CD4-positive, alpha-beta memory T cell (primary cell): Measurements from ENCODE around the gene SUSD4. TPM values are rescaled to one million over a fixed set of nuclear protein-coding genes. Genes with fewer than 3 reads are reported as not detected.

Experiments used
- CTCF ChIA-PET: fragments of 350-600 bp; sonication (Branson Sonifier 250); formaldehyde crosslinking; loops from one replicate; lab custom pipeline; 2021; ENCODE audit warnings: inconsistent platforms; ENCODE audit not compliant: partially characterized antibody; lab: Charles Lee
- POLR2A ChIA-PET: fragments of 350-600 bp; sonication (Branson Sonifier 250); formaldehyde crosslinking; loops from one replicate; lab custom pipeline; 2021; ENCODE audit not compliant: partially characterized antibody; lab: Charles Lee
- DNase-seq, 5 donors: peaks; one replicate each; pipeline versions ENCODE4 v3.0.0 to v3.0.0-alpha.2; 2020 to 2022; ENCODE audit warnings: mixed read lengths in 1 of 5
- H3K27ac ChIP-seq: one replicate; pipeline ENCODE4 v1.7.0; 2013; ENCODE audit warnings: low read depth, low read length
- H3K27me3 ChIP-seq: 2 replicates; pipeline ENCODE4 v1.7.0; 2013; ENCODE audit warnings: mild to moderate bottlenecking, low read length, moderate library complexity; ENCODE audit not compliant: insufficient read depth
- H3K36me3 ChIP-seq: 2 replicates; pipeline ENCODE4 v1.7.0; 2013; ENCODE audit warnings: mild to moderate bottlenecking, low read length, moderate library complexity; ENCODE audit not compliant: insufficient read depth
- H3K4me1 ChIP-seq: 2 replicates; pipeline ENCODE4 v1.7.0; 2013; ENCODE audit warnings: mild to moderate bottlenecking, low read length, moderate library complexity; ENCODE audit not compliant: insufficient read depth
- H3K4me3 ChIP-seq, 2 donors: one replicate each; pipeline ENCODE4 v1.7.0; 2013; ENCODE audit warnings: low read length in 2 of 2, mild to moderate bottlenecking in 1 of 2
- H3K9me3 ChIP-seq, 2 donors: one replicate each; pipeline ENCODE4 v1.7.0; 2013; ENCODE audit warnings: low read length in 2 of 2, control low read depth in 1 of 2; ENCODE audit not compliant: control insufficient read depth in 1 of 2
- H3K27ac Mint-ChIP-seq, 7 donors: one replicate each; pipeline ENCODE4 v1.8.0; 2020 to 2021; ENCODE audit warnings: mixed read lengths in 7 of 7, mild to moderate bottlenecking in 6 of 7, inconsistent platforms in 3 of 7, moderate library complexity in 3 of 7
- H3K27me3 Mint-ChIP-seq, 2 donors: one replicate each; pipeline ENCODE4 v1.8.0; 2020 to 2021; ENCODE audit warnings: mixed read lengths in 2 of 2
- H3K36me3 Mint-ChIP-seq, 2 donors: one replicate each; pipeline ENCODE4 v1.8.0; 2020 to 2021; ENCODE audit warnings: mixed read lengths in 2 of 2, inconsistent platforms in 1 of 2, mild to moderate bottlenecking in 1 of 2
- H3K4me1 Mint-ChIP-seq, 4 donors: one replicate each; pipeline ENCODE4 v1.8.0; 2020 to 2021; ENCODE audit warnings: mixed read lengths in 4 of 4, mild to moderate bottlenecking in 1 of 4
- H3K4me3 Mint-ChIP-seq, 8 donors: one replicate each; pipeline ENCODE4 v1.8.0; 2020 to 2021; ENCODE audit warnings: mixed read lengths in 8 of 8, mild to moderate bottlenecking in 7 of 8, moderate library complexity in 6 of 8, inconsistent platforms in 3 of 8
- H3K9me3 Mint-ChIP-seq, 8 donors: one replicate each; pipeline ENCODE4 v1.8.0; 2020 to 2021; ENCODE audit warnings: mixed read lengths in 8 of 8, mild to moderate bottlenecking in 5 of 8, inconsistent platforms in 3 of 8, moderate library complexity in 1 of 8
- intact Hi-C: fragments of 100-400 bp; cut with micrococcal nuclease; formaldehyde crosslinking; loops from one replicate; pipeline ENCODE4 v1.15.1; 2023
- polyA plus RNA-seq, 2 donors: library from polyadenylated mRNA; unstranded; fragments of 300-500 nt; fragmentation: Illumina TruSeq; gene quantifications; one replicate each; pipeline ENCODE4 v1.2.3, GENCODE V29; 2021
- total RNA-seq, 2 experiments: library from RNA; stranded (reverse); gene quantifications; one replicate each; pipeline ENCODE4 v1.2.3, GENCODE V29; 2021

The SUSD4 gene
- total and polyA plus RNA-seq, 4 experiments from 2014 or later = 2.9 to 18.5 (median 6.2) TPM

GRCh38 chr1:223312705-223313414 lies 51.1 kb downstream of the SUSD4 start:
- Histone ChIP-seq H3K9me3 (no peaks in the 10 kb centered on the region), H3K4me1 (no peaks in the 10 kb centered on the region), H3K27ac (no peak overlapping the region), H3K36me3 (no peaks in the 10 kb centered on the region), H3K4me3 (no peak overlapping the region), H3K27me3 (no peaks in the 10 kb centered on the region)
- POLR2A ChIA-PET = no interaction called here
- CTCF ChIA-PET = no interaction called here
- DNase-seq = no peak
- intact Hi-C loops = no loop called here
- Mint-ChIP-seq H3K4me3 (no peak overlapping the region), H3K27me3 (no peaks in the 10 kb centered on the region), H3K27ac (no peak overlapping the region), H3K36me3 (no peaks in the 10 kb centered on the region), H3K4me1 (peaks cover 6 to 12% (median 7%) of the 10 kb centered on the region in 4 donors), H3K9me3 (peaks cover 0 to 2% (median 0%) of the 10 kb centered on the region in 8 donors)

GRCh38 chr1:223312273-223312672 lies 51.7 kb downstream of the SUSD4 start:
- Mint-ChIP-seq H3K27me3 (no peaks in the 10 kb centered on the region), H3K27ac (no peak overlapping the region), H3K4me3 (no peak overlapping the region), H3K4me1 (peaks cover 6 to 12% (median 7%) of the 10 kb centered on the region in 4 donors), H3K36me3 (no peaks in the 10 kb centered on the region), H3K9me3 (peaks cover 0 to under 1% (median 0%) of the 10 kb centered on the region in 8 donors)
- Histone ChIP-seq H3K4me1 (no peaks in the 10 kb centered on the region), H3K9me3 (no peaks in the 10 kb centered on the region), H3K27me3 (no peaks in the 10 kb centered on the region), H3K4me3 (no peak overlapping the region), H3K36me3 (no peaks in the 10 kb centered on the region), H3K27ac (no peak overlapping the region)
- intact Hi-C loops = no loop called here
- DNase-seq = no peak
- CTCF ChIA-PET = interaction anchor here (0.8 kb wide), 1 partner anchor 12 kb away, joined by 3 read pairs; no protein-coding TSS in a partner anchor
- POLR2A ChIA-PET = no interaction called here

DNA sequence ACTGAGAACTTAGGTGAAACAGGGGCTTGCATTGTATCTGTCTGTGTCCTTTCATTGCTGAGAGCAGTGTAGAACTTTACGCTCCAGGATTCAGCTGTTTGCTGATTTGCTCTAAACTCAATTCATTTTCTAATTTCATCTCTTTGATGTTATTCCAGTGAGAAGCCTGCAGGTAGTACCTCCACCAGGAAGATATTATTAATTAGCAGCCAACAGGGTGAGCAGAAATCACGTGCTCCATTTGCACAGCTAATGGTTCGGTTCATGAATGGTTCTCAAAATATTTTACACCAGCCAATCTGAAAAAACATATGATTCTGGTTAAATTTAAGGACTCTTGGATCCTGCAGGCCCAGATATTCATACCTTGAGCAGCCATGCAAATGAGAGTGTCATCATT lies 52.1 kb downstream of the SUSD4 start:
- POLR2A ChIA-PET = no interaction called here
- H3K4me1 Mint-ChIP-seq = peaks cover 6 to 12% (median 7%) of the 10 kb centered on the region in 4 donors
- no peaks in the 10 kb centered on the region for H3K27me3 Mint-ChIP-seq

GRCh38 chr1:223308136-223308535 lies 55.8 kb downstream of the SUSD4 start:
- Mint-ChIP-seq H3K36me3 (peaks cover 0 to 3% of the 10 kb centered on the region in 2 donors), H3K4me3 (peak overlapping the region in 1 of 8 donors; percentile 26), H3K9me3 (peaks cover 0 to 19% (median 9%) of the 10 kb centered on the region in 8 donors), H3K27me3 (no peaks in the 10 kb centered on the region), H3K27ac (peak overlapping the region in 1 of 7 donors; percentile 57), H3K4me1 (peaks cover 0 to 4% (median 2%) of the 10 kb centered on the region in 4 donors)
- Histone ChIP-seq H3K9me3 (no peaks in the 10 kb centered on the region), H3K27ac (no peak overlapping the region), H3K27me3 (no peaks in the 10 kb centered on the region), H3K36me3 (no peaks in the 10 kb centered on the region), H3K4me1 (no peaks in the 10 kb centered on the region), H3K4me3 (no peak overlapping the region)
- intact Hi-C loops = no loop called here
- ChIA-PET CTCF (no interaction called here), POLR2A (no interaction called here)
- no peak for DNase-seq

More for the DNA sequence above, 52.1 kb downstream of the SUSD4 start:
- CTCF ChIA-PET = interaction anchor here (0.8 kb wide), 1 partner anchor 12 kb away, joined by 3 read pairs; no protein-coding TSS in a partner anchor
- no peaks in the 10 kb centered on the region for H3K4me1 ChIP-seq
- intact Hi-C loops = no loop called here
- DNase-seq = no peak
- no peaks in the 10 kb centered on the region for H3K27me3 ChIP-seq
- H3K4me3 Mint-ChIP-seq = no peak overlapping the region
- H3K27ac ChIP-seq = no peak overlapping the region
- H3K36me3 Mint-ChIP-seq = no peaks in the 10 kb centered on the region
- H3K36me3 ChIP-seq = no peaks in the 10 kb centered on the region
- H3K9me3 Mint-ChIP-seq = no peaks in the 10 kb centered on the region
- no peak overlapping the region for H3K4me3 ChIP-seq
- peak overlapping the region in 1 of 7 donors; percentile 26 for H3K27ac Mint-ChIP-seq
- H3K9me3 ChIP-seq = no peaks in the 10 kb centered on the region

GRCh38 chr1:223307544-223307943 lies 56.4 kb downstream of the SUSD4 start:
- Mint-ChIP-seq H3K9me3 (peaks cover 0 to 22% (median 10%) of the 10 kb centered on the region in 8 donors), H3K36me3 (peaks cover 0 to 3% of the 10 kb centered on the region in 2 donors), H3K4me3 (no peak overlapping the region), H3K27me3 (no peaks in the 10 kb centered on the region), H3K4me1 (peaks cover under 1 to 6% (median 2%) of the 10 kb centered on the region in 4 donors), H3K27ac (no peak overlapping the region)
- Histone ChIP-seq H3K9me3 (no peaks in the 10 kb centered on the region), H3K27ac (no peak overlapping the region), H3K4me1 (no peaks in the 10 kb centered on the region), H3K27me3 (no peaks in the 10 kb centered on the region), H3K4me3 (no peak overlapping the region), H3K36me3 (no peaks in the 10 kb centered on the region)
- ChIA-PET POLR2A (no interaction called here), CTCF (no interaction called here)
- DNase-seq = no peak
- intact Hi-C loops = no loop called here

DNA sequence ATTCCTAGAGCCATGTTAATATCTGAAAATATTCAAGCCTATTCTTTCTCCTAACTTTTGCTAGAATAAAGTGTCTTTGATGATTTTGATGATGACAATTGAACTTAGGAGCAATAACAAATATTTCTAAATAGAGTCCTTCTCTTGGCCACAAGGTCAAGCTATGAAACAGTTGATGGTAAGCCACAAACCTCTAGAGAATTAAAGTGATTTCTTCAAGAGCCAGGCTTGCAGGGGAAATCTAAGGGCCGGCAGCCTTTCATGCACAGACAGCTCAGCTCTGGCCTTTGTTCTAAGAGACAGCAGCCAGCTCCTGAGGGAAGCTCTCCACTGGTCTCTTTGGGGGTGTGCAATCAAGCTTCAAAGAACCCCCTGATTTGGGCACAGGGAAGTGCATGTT lies 59.0 kb downstream of the SUSD4 start:
- ChIA-PET POLR2A (no interaction called here), CTCF (no interaction called here)
- intact Hi-C loops = no loop called here
- Mint-ChIP-seq H3K4me1 (peaks cover 10 to 32% (median 19%) of the 10 kb centered on the region in 4 donors), H3K36me3 (peaks cover 0 to 3% of the 10 kb centered on the region in 2 donors), H3K4me3 (no peak overlapping the region), H3K9me3 (peaks cover 0 to 22% (median 10%) of the 10 kb centered on the region in 8 donors), H3K27me3 (no peaks in the 10 kb centered on the region), H3K27ac (peak overlapping the region in 1 of 7 donors; percentile 43)
- no peak overlapping the region for H3K4me3 ChIP-seq
- H3K4me1 ChIP-seq = peaks cover 7% of the 10 kb centered on the region
- no peak overlapping the region for H3K27ac ChIP-seq
- no peaks in the 10 kb centered on the region for H3K36me3 ChIP-seq
- no peaks in the 10 kb centered on the region for H3K27me3 ChIP-seq
- H3K9me3 ChIP-seq = no peaks in the 10 kb centered on the region
- no peak for DNase-seq

DNA sequence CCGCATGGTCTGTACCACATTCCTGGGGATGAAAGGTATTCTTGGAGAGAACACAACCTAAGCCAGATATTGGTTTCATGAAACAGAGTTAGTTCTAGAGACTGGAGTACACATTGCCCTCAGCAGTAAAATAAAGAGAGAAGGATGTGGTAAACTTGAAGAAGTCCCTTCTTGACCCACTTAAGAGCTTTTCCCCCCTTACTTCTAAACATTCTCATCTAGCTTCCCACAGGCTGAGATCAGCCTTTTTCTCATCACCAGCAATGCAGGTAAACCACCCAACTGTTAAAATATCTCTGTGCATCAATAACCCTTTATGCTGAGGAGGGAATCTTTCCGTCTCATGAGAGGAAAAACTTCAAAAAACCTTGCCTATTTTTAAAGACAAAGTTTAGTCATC lies 62.6 kb downstream of the SUSD4 start:
- Histone ChIP-seq H3K4me3 (no peak overlapping the region), H3K4me1 (peaks cover 7% of the 10 kb centered on the region), H3K36me3 (no peaks in the 10 kb centered on the region), H3K27me3 (no peaks in the 10 kb centered on the region), H3K27ac (no peak overlapping the region), H3K9me3 (no peaks in the 10 kb centered on the region)
- Mint-ChIP-seq H3K27ac (peak overlapping the region in 6 of 7 donors; percentile 14 to 93 (median 72)), H3K4me3 (peak overlapping the region in 6 of 8 donors; percentile 11 to 72 (median 53)), H3K27me3 (no peaks in the 10 kb centered on the region), H3K4me1 (peaks cover 7 to 28% (median 18%) of the 10 kb centered on the region in 4 donors), H3K9me3 (peaks cover 0 to 22% (median 10%) of the 10 kb centered on the region in 8 donors), H3K36me3 (peaks cover 0 to 3% of the 10 kb centered on the region in 2 donors)
- POLR2A ChIA-PET = no interaction called here
- intact Hi-C loops = no loop called here
- peak in 4 of 5 donors; percentile 4 to 39 (median 29) for DNase-seq
- CTCF ChIA-PET = no interaction called here
